K562 (cell line): ENCODE results near the gene HBEGF. TPM values are rescaled to one million over a fixed set of nuclear protein-coding genes. Genes with fewer than 3 reads are reported as not detected.
A peak's percentile ranks its signal among the peaks of the same experiment; 100 is the strongest.

Source experiments
- ATAC-seq: fragments of 200-7000 bp; cut with Tn5 transposase; 3 replicates; pipeline ENCODE4 v1.9.1; 2020; ENCODE audit warnings: moderate library complexity
- BruUV-seq: library from RNA; stranded (reverse); fragments of 400-500 nt; replicated peaks from 2 replicates; lab custom pipeline; 2021; lab: Mats Ljungman, UMichigan
- CTCF ChIA-PET: fragments of 300-600 bp; formaldehyde crosslinking; extraction: SDS; loops from one replicate; lab custom pipeline; 2021; ENCODE audit warnings: low intra/inter-chr PET ratio; lab: Yijun Ruan, JAX
- POLR2A ChIA-PET: fragments of 300-600, 350-650 bp; sonication (Branson Sonifier 250); formaldehyde crosslinking; extraction: SDS; loops from one replicate; lab custom pipeline; 2021; ENCODE audit warnings: antibody characterized with exemption, inconsistent platforms; lab: Yijun Ruan, JAX
- DNase-seq, 4 experiments: peaks; one replicate each; pipeline versions ENCODE4 v3.0.0 to v3.0.0-alpha.2; 2011 to 2018; ENCODE audit warnings: low spot score in 3 of 4, mixed read lengths in 3 of 4; ENCODE audit errors: extremely low read depth in 1 of 4
- FAIRE-seq: peaks from 2 replicates; lab custom pipeline; 2011; peaks lifted over from hg19 to GRCh38; lab: Jason Lieb, UNC
- H2AFZ ChIP-seq: 2 replicates; pipeline ENCODE4 v1.6.0; 2011; ENCODE audit warnings: low read depth, low read length, control low read depth, inconsistent platforms
- H3K27ac ChIP-seq: fragments of 200-600 bp; 3 replicates; pipeline ENCODE4 v1.8.0; 2011; ENCODE audit warnings: low read depth, mild to moderate bottlenecking, control low read depth, inconsistent platforms, low read length, moderate library complexity, mixed read lengths; ENCODE audit errors: extremely low read depth
- H3K27me3 ChIP-seq, 2 experiments: fragments of 300-600 bp in 1 of 2; 2 replicates in 1 of 2; 3 replicates in 1 of 2; pipeline versions ENCODE4 v1.6.0 to v1.8.0; 2011; ENCODE audit warnings: inconsistent platforms in 2 of 2, low read length in 2 of 2, mild to moderate bottlenecking in 1 of 2, mixed read lengths in 1 of 2, moderate library complexity in 1 of 2; ENCODE audit not compliant: control insufficient read depth in 2 of 2, insufficient read depth in 2 of 2
- H3K36me3 ChIP-seq: fragments of 300-600 bp; 3 replicates; pipeline ENCODE4 v1.8.0; 2011; ENCODE audit warnings: mild to moderate bottlenecking, low read length, inconsistent platforms; ENCODE audit not compliant: control insufficient read depth, insufficient read depth
- H3K4me1 ChIP-seq, 2 experiments: fragments of 200-600 bp in 1 of 2; replicated peaks in 1 of 2; 2 replicates in 1 of 2; 3 replicates in 1 of 2; pipeline versions ENCODE4 v1.5.1 to v1.8.0; 2011; ENCODE audit warnings: inconsistent platforms in 2 of 2, low read length in 2 of 2, mild to moderate bottlenecking in 1 of 2, mixed read lengths in 1 of 2, moderate library complexity in 1 of 2; ENCODE audit not compliant: control insufficient read depth in 2 of 2, insufficient read depth in 2 of 2
- H3K4me2 ChIP-seq: 2 replicates; pipeline ENCODE4 v1.6.1; 2011; ENCODE audit warnings: low read length, control low read depth, inconsistent platforms, mixed read lengths; ENCODE audit not compliant: insufficient read depth
- H3K4me3 ChIP-seq: fragments of 200-600 bp; sonication (generic), shearing (Covaris generic); 2 replicates; pipeline ENCODE4 v1.5.1; 2016; ENCODE audit warnings: control low read depth, inconsistent platforms
- H3K79me2 ChIP-seq: fragments of 200-600 bp; 3 replicates; pipeline ENCODE4 v1.8.0; 2011; ENCODE audit warnings: low read length, inconsistent platforms; ENCODE audit not compliant: control insufficient read depth, insufficient read depth
- H3K9ac ChIP-seq, 2 experiments: 2 replicates each; pipeline versions ENCODE4 v1.6.0 to v1.6.1; 2011; ENCODE audit warnings: low read depth in 2 of 2, low read length in 2 of 2, control low read depth in 1 of 2, inconsistent platforms in 1 of 2, mild to moderate bottlenecking in 1 of 2, mixed read lengths in 1 of 2; ENCODE audit not compliant: insufficient read depth in 1 of 2
- H3K9me1 ChIP-seq: one replicate; pipeline ENCODE4 v1.6.0; 2011; ENCODE audit warnings: inconsistent platforms, mild to moderate bottlenecking, low read length, moderate library complexity; ENCODE audit not compliant: control insufficient read depth, insufficient read depth
- H3K9me3 ChIP-seq: replicated peaks from 2 replicates; pipeline ENCODE4 v1.5.1; 2011; ENCODE audit warnings: low read depth, low read length, inconsistent platforms; ENCODE audit not compliant: control insufficient read depth, insufficient read depth
- H4K20me1 ChIP-seq: replicated peaks from 2 replicates; pipeline ENCODE4 v1.6.1; 2011; ENCODE audit warnings: low read length, inconsistent platforms, mixed read lengths; ENCODE audit not compliant: control insufficient read depth, insufficient read depth
- CC2D1A ChIP-seq: fragments of 450-650 bp; IDR thresholded peaks from 2 replicates; pipeline ENCODE4 v1.6.1; 2017; ENCODE audit warnings: mild to moderate bottlenecking
- DPF2 ChIP-seq: fragments of 450-650 bp; IDR thresholded peaks from 2 replicates; pipeline ENCODE4 v1.6.1; 2016
- EHMT2 ChIP-seq: fragments of 450-650 bp; IDR thresholded peaks from 2 replicates; pipeline ENCODE4 v1.6.1; 2018; ENCODE audit warnings: antibody characterized with exemption
- HINFP ChIP-seq: fragments of 450-650 bp; conservative IDR thresholded peaks from 2 replicates; pipeline ENCODE4 v1.6.1; 2016; ENCODE audit warnings: missing genetic modification characterization, low read depth, mild to moderate bottlenecking, control low read depth, missing compliant biosample characterization
- MYBL2 ChIP-seq, 2 experiments: fragments of 450-650 bp in 1 of 2; sonication (generic) in 1 of 2; formaldehyde crosslinking in 1 of 2; IDR thresholded peaks; 2 replicates each; pipeline versions ENCODE4 v1.6.1 to v1.8.1; 2017 to 2022; ENCODE audit warnings: borderline replicate concordance in 1 of 2, inconsistent platforms in 1 of 2, low read depth in 1 of 2, mild to moderate bottlenecking in 1 of 2, missing genetic modification reagents in 1 of 2, moderate library complexity in 1 of 2
- PHF8 ChIP-seq: fragments of 200-600 bp; sonication (generic); IDR thresholded peaks from 2 replicates; pipeline ENCODE4 v1.6.1; 2012; ENCODE audit warnings: mixed run types, mild to moderate bottlenecking, inconsistent platforms, low read length, moderate library complexity, borderline replicate concordance
- RFX7 ChIP-seq: fragments of 250-450 bp; sonication (Bioruptor Pico); IDR thresholded peaks from 2 replicates; pipeline ENCODE4 v1.5.1; 2021; ENCODE audit warnings: mild to moderate bottlenecking
- SMARCA5 ChIP-seq: fragments of 450-650 bp; IDR thresholded peaks from 2 replicates; pipeline ENCODE4 v1.6.1; 2016
- WGBS: fragments of 100-300 bp; shearing (Covaris generic); methylation state at CpG from one replicate; pipeline ENCODE4 v1.1.6; 2016; ENCODE audit warnings: low coverage, mixed read lengths; ENCODE audit not compliant: insufficient coverage; ENCODE audit errors: missing lambda C conversion rate; 5-methylcytosine and 5-hydroxymethylcytosine counted together
- in situ Hi-C: fragments of 300-500 bp; cut with MboI; formaldehyde crosslinking; loops from 4 replicates; pipeline ENCODE4 v1.15.0; 2018; ENCODE audit warnings: inconsistent platforms, mixed read lengths
- intact Hi-C: fragments of 100-400 bp; cut with micrococcal nuclease; formaldehyde crosslinking; loops from 2 replicates; pipeline ENCODE4 v1.14.2; 2022
- polyA plus RNA-seq, 8 experiments: library from polyadenylated mRNA; depleted of rRNA in 4 of 8; stranded (reverse) in 5 of 8; unstranded in 3 of 8; fragments of >200 nt; fragmentation: Nextera tagmentation in 2 of 8; fragmentation: Illumina TruSeq in 1 of 8; extraction: Ambion mirVana in 2 of 8; extraction: Trizol in 1 of 8; gene quantifications; 2 replicates each; pipeline versions ENCODE4 v1.2.1 to v1.2.3, GENCODE V29; 2011 to 2014; ENCODE audit warnings: inconsistent platforms in 1 of 8, missing spikeins in 1 of 8
- total RNA-seq, 7 experiments: library from RNA; depleted of rRNA in 6 of 7; stranded (reverse); fragments of >200 nt in 6 of 7; fragmentation: Illumina TruSeq in 2 of 7; extraction: Trizol in 2 of 7; gene quantifications; 2 replicates each; pipeline versions ENCODE4 v1.2.1 to v1.2.3, GENCODE V29; 2011 to 2021; ENCODE audit warnings: low replicate concordance in 1 of 7
- TF ChIP-seq, protein P1 (sequence below): fragments of 250-450 bp; sonication (Bioruptor Pico); IDR thresholded peaks from 2 replicates; pipeline ENCODE4 v1.6.1; 2021; ENCODE audit warnings: mild to moderate bottlenecking
- TF ChIP-seq, protein P2 (sequence below): fragments of 450-650 bp; IDR thresholded peaks from 2 replicates; pipeline ENCODE4 v1.6.1; 2017; ENCODE audit warnings: antibody characterized with exemption

HBEGF gene
- total and polyA plus RNA-seq, 9 of the 15 experiments (the other 6 are each of a cell fraction or from before 2014, with no cell fraction given) = 0.11 to 1.1 (median 0.60) TPM

DNA sequence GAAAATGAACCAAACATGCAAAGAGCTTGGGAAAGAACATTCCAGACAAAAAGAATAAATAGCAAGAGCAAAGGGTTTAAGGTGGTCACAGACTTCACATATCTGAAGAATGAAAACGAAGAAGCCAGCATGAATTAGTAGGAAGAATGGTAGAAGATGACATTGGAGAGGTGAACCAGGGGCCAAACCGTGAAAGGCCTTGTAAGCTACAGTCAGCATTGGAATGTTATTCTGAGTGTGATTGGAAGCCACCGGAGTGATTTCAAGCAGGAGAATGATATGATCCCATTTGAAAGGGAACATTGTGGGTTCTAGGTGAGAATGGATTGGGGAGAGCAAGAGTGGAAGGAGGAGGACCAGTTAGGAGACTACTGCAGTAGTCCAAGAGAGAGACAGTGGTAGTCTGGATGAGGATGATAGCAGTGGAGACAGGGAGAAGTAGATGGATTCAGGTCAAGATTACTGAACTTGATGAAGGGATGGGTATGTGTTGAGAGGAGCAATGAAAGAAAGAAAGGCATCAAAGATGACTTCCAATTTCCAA, 36.6 kb downstream of the HBEGF start:
- Histone ChIP-seq H3K4me3 (no peak overlapping the region), H3K27ac (0 out of 3 replicates have a peak overlapping the region, but pooled peaks have one; percentile 9), H4K20me1 (no peaks in the 10 kb centered on the region), H3K9ac (no peak overlapping the region), H3K9me3 (no peaks in the 10 kb centered on the region), H3K79me2 (no peaks in the 10 kb centered on the region), H2AFZ (peak overlapping the region; percentile 73), H3K9me1 (no peaks in the 10 kb centered on the region), H3K4me2 (no peak overlapping the region), H3K4me1 (peaks cover 0 to 26% of the 10 kb centered on the region in 2 experiments; a peak in 4 of 5 replicates), H3K27me3 (no peaks in the 10 kb centered on the region), H3K36me3 (no peaks in the 10 kb centered on the region)
- FAIRE-seq (no peak), ATAC-seq (no peak), DNase-seq (no peak)
- POLR2A ChIA-PET = interaction anchor here (0.8 kb wide), 1 partner anchor 104 kb away, joined by 3 read pairs; no protein-coding TSS in a partner anchor
- no TSS peak for BruUV-seq
- CTCF ChIA-PET = no interaction called here
- in situ Hi-C loops (no loop called here), intact Hi-C loops (no loop called here)
- TF ChIP-seq CC2D1A = peak; percentile 73; the same call in 1 of the 2 replicates
- TF ChIP-seq, protein P1, sequence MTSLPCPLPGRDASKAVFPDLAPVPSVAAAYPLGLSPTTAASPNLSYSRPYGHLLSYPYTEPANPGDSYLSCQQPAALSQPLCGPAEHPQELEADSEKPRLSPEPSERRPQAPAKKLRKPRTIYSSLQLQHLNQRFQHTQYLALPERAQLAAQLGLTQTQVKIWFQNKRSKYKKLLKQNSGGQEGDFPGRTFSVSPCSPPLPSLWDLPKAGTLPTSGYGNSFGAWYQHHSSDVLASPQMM (CRISPR knock-in tag) = no peak
- no peak for TF ChIP-seq PHF8
- TF ChIP-seq MYBL2 (IDR thresholded peaks at IDR 0.05; ENCODE audit: low read depth) = no peak
- no peak for TF ChIP-seq MYBL2 (CRISPR knock-in tag; IDR thresholded peaks at IDR 0.05; ENCODE audit: borderline replicate concordance)
- no peak for TF ChIP-seq DPF2
- TF ChIP-seq HINFP (tag) = peak; percentile 83
- TF ChIP-seq, protein P2, sequence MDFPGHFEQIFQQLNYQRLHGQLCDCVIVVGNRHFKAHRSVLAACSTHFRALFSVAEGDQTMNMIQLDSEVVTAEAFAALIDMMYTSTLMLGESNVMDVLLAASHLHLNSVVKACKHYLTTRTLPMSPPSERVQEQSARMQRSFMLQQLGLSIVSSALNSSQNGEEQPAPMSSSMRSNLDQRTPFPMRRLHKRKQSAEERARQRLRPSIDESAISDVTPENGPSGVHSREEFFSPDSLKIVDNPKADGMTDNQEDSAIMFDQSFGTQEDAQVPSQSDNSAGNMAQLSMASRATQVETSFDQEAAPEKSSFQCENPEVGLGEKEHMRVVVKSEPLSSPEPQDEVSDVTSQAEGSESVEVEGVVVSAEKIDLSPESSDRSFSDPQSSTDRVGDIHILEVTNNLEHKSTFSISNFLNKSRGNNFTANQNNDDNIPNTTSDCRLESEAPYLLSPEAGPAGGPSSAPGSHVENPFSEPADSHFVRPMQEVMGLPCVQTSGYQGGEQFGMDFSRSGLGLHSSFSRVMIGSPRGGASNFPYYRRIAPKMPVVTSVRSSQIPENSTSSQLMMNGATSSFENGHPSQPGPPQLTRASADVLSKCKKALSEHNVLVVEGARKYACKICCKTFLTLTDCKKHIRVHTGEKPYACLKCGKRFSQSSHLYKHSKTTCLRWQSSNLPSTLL = peak; percentile 77
- no peak for TF ChIP-seq RFX7 (CRISPR knock-in tag)
- peak; percentile 80 for TF ChIP-seq EHMT2
- no peak for TF ChIP-seq SMARCA5
- 67% methylated on average over 3 of the region's 3 CpGs for WGBS
